IPS-18a (cell line): Measurements from ENCODE around the gene MFSD1.
"Not testable (repeated sequence)": the region's sequence is repeated elsewhere in the genome, so short reads cannot be mapped to it uniquely, and the experiment has no call there.

Source experiments
- H3K27ac ChIP-seq: one replicate; pipeline ENCODE4 v1.5.1; 2013; ENCODE audit warnings: low read length
- H3K27me3 ChIP-seq: one replicate; pipeline ENCODE4 v1.6.1; 2013; ENCODE audit warnings: mild to moderate bottlenecking, low read length; ENCODE audit not compliant: control insufficient read depth, insufficient read depth
- H3K36me3 ChIP-seq: one replicate; pipeline ENCODE4 v1.6.1; 2013; ENCODE audit warnings: low read depth, low read length; ENCODE audit not compliant: control insufficient read depth
- H3K4me1 ChIP-seq: one replicate; pipeline ENCODE4 v1.6.1; 2013; ENCODE audit warnings: low read depth, low read length; ENCODE audit not compliant: control insufficient read depth
- H3K4me3 ChIP-seq: one replicate; pipeline ENCODE4 v1.5.1; 2013; ENCODE audit warnings: low read length
- H3K9ac ChIP-seq: one replicate; pipeline ENCODE4 v1.6.1; 2013; ENCODE audit warnings: mild to moderate bottlenecking, low read length, moderate library complexity
- H3K9me3 ChIP-seq: one replicate; pipeline ENCODE4 v1.6.1; 2013; ENCODE audit warnings: low read depth, low read length; ENCODE audit not compliant: control insufficient read depth

Gene MFSD1

DNA sequence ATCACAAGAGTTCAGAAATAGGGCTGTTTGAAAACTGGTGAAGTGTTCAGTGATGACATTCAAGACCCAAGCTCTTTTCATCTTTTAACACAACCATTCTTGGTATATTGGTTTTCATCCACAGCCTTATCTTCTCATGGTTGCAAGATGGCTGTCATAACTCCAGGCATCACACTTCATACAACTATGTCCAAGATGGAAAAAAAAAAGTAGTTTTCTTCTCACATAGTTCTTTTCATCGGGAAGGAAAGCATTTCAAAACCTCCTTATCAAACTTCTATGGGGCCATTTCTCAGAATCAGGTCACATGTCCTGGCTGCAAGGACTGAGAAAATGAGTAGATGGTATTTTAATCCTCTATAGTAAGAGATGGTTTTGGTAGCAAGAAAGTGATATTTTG is 21.1 kb upstream of the MFSD1 start:
- H3K36me3 ChIP-seq, result no peaks in the 10 kb centered on the region
- H3K4me1 ChIP-seq, result no peaks in the 10 kb centered on the region
- H3K27me3 ChIP-seq, result no peaks in the 10 kb centered on the region
- H3K9me3 ChIP-seq, result no peaks in the 10 kb centered on the region
- no peak overlapping the region for H3K4me3 ChIP-seq
- no peak overlapping the region for H3K27ac ChIP-seq
- no peak overlapping the region for H3K9ac ChIP-seq

DNA sequence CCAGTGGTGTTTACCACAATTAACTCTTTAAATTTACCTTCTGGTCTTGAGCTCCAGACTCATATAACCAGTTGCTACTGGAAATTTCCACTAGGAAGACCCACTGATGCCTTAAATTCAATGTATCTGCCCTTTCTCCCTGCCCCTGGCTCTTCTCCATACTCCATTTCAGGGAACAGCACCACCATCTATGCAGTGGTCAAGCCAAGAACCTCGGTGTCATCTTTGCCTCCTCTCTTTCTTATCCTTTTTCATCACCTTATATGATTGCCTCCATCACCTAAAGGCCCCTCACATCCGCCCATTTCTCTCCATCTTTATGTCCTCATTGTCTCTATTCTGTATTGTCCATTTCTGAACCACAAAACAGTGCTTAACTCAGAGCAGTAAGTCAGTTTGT is 20.7 kb upstream of the MFSD1 start:
- H3K27me3 ChIP-seq, result no peaks in the 10 kb centered on the region
- H3K9ac ChIP-seq, result no peak overlapping the region
- no peaks in the 10 kb centered on the region for H3K4me1 ChIP-seq
- H3K9me3 ChIP-seq, result no peaks in the 10 kb centered on the region
- H3K27ac ChIP-seq, result no peak overlapping the region
- H3K36me3 ChIP-seq, result no peaks in the 10 kb centered on the region
- no peak overlapping the region for H3K4me3 ChIP-seq

DNA sequence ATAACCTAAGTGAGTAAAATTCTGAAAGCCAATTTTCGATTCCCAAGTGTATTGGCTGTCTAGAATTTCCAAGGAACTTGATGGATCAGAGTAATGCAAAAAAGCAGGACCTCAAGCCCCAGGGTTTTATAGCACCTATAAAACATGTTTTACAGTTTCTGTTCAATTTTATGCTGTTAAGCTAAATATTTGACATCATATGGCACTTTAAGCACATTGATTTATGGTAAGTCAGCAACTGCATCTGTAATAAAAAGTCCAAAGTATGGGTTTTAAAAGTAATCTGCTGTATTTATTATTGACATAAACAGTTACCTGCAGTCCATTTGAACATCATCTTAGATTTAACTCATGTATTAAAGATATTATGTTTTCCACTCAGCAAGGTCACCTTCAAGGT is 20.0 kb upstream of the MFSD1 start:
- no peaks in the 10 kb centered on the region for H3K36me3 ChIP-seq
- no peaks in the 10 kb centered on the region for H3K27me3 ChIP-seq
- no peak overlapping the region for H3K9ac ChIP-seq
- no peak overlapping the region for H3K4me3 ChIP-seq
- H3K27ac ChIP-seq, result no peak overlapping the region
- no peaks in the 10 kb centered on the region for H3K4me1 ChIP-seq
- no peaks in the 10 kb centered on the region for H3K9me3 ChIP-seq

DNA sequence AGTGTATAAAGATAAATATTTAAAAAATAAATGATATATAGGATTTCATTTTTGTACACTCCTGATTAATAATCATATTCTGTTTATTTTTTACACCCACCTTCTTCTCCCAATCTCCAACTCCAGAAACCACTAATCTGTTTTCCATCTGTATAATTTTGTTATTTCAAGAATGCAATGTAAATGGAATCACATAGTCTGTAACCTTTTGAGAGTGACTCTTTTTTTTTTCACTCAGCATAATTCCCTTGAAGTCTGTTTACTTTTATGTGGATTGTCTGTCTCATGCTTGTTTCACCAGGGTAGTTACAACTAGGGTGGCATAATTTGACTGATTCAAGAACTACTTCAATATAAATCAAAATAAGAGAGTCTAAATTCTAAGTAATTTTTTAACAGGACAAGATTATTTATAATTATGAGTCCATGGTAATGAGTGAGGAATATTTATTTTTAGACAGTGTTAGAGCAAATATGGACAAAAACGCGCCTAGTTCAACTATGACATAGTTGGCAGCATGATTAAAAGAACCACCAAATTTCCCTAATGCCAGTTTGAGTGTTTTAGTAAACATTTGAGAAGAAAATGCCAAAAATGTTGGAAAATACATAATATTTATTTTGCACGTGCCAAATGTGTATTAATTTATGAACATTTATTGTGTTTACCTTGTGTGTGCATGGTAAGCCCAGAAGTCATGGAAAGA is 19.4 kb upstream of the MFSD1 start:
- no peak overlapping the region for H3K27ac ChIP-seq
- H3K4me1 ChIP-seq, result no peaks in the 10 kb centered on the region
- no peaks in the 10 kb centered on the region for H3K36me3 ChIP-seq
- H3K27me3 ChIP-seq, result no peaks in the 10 kb centered on the region
- H3K9me3 ChIP-seq, result no peaks in the 10 kb centered on the region
- H3K4me3 ChIP-seq, result no peak overlapping the region
- H3K9ac ChIP-seq, result no peak overlapping the region

DNA sequence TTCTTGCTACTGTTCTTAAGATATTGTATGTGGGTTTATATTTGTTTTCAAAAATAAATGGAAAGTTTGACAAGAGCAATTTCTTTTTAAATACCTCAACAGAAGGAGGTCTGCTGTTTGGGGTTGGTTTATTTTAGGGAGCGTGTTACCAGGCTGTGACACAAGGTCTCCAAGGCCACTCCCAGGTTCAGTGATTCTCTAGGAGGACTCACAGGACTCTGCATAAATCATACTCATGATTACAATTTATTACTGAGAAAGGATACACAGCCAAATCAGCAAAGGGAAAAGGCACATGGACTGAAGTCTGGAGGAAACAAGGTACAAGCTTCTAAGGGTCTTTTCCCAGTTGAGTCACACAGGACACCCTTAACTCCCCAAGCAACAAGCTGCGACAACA is 18.8 kb upstream of the MFSD1 start:
- H3K4me1 ChIP-seq, result no peaks in the 10 kb centered on the region

DNA sequence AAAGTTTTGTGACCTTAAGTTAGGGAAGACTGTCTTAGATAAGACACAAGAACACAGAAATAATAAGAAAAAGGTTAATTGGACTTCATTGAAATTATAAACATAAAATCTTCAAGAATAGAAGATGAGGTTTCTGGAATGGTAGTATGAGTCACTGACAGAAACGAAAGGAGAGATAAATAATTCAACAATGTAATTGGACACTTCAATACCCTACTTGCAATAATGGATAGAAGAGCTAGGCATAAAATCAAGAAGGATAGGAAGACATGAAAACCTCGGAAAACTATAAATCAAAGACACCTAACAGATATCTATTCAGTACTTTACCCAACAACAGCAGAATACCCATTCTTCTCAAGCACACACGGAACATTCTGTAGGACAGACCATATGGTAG is 15.9 kb upstream of the MFSD1 start:
- Histone ChIP-seq H3K36me3 (no peaks in the 10 kb centered on the region), H3K4me1 (no peaks in the 10 kb centered on the region), H3K9me3 (no peaks in the 10 kb centered on the region), H3K27ac (no peak overlapping the region), H3K9ac (no peak overlapping the region), H3K27me3 (no peaks in the 10 kb centered on the region), H3K4me3 (no peak overlapping the region)

More for the DNA sequence above, 18.8 kb upstream of the MFSD1 start:
- Histone ChIP-seq H3K36me3 (no peaks in the 10 kb centered on the region), H3K4me3 (no peak overlapping the region), H3K27ac (no peak overlapping the region), H3K9me3 (no peaks in the 10 kb centered on the region), H3K27me3 (no peaks in the 10 kb centered on the region), H3K9ac (no peak overlapping the region)

DNA sequence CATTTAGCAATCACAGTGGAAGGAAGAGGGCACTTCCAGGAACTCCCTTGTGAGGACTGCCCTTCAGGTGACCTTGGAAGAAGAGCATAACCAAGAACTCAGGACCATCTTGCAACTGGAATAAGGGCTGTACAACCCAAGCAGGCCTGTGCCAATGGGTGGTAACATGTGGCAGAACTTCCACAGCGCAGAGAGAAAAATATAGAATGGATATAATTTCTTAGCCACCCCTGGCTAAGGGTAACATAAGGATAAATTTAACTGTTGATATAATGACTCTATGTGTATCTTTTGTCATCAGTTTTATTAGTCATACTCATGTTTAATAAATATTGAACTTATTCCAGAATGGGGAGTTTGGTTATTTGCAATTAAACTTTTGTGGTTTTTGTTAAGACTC is 13.4 kb upstream of the MFSD1 start:
- Histone ChIP-seq H3K4me3 (no peak overlapping the region), H3K27ac (no peak overlapping the region), H3K9ac (no peak overlapping the region), H3K27me3 (no peaks in the 10 kb centered on the region), H3K9me3 (no peaks in the 10 kb centered on the region), H3K4me1 (no peaks in the 10 kb centered on the region), H3K36me3 (no peaks in the 10 kb centered on the region)

DNA sequence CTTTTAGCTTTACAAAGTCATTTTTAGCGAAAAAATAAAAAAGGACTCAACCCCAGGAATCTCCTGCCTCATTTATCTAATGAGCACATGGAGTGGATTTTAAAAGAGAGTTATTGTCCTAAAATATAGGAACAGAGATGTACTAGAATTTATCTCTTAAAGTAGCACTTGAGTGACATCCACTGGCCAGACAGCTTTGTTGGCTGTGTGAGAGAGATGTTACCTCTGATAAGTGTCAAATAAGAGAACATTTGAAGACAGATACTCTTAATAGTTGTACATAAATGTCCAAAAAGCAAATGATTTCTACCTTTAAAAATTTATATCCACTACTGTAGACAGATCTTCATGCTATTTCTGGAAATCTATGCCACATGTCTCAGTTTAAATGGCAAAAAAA is 12.3 kb upstream of the MFSD1 start:
- no peak overlapping the region for H3K9ac ChIP-seq
- H3K4me1 ChIP-seq, result no peaks in the 10 kb centered on the region
- H3K4me3 ChIP-seq, result no peak overlapping the region
- no peak overlapping the region for H3K27ac ChIP-seq
- no peaks in the 10 kb centered on the region for H3K27me3 ChIP-seq
- no peaks in the 10 kb centered on the region for H3K36me3 ChIP-seq
- no peaks in the 10 kb centered on the region for H3K9me3 ChIP-seq

DNA sequence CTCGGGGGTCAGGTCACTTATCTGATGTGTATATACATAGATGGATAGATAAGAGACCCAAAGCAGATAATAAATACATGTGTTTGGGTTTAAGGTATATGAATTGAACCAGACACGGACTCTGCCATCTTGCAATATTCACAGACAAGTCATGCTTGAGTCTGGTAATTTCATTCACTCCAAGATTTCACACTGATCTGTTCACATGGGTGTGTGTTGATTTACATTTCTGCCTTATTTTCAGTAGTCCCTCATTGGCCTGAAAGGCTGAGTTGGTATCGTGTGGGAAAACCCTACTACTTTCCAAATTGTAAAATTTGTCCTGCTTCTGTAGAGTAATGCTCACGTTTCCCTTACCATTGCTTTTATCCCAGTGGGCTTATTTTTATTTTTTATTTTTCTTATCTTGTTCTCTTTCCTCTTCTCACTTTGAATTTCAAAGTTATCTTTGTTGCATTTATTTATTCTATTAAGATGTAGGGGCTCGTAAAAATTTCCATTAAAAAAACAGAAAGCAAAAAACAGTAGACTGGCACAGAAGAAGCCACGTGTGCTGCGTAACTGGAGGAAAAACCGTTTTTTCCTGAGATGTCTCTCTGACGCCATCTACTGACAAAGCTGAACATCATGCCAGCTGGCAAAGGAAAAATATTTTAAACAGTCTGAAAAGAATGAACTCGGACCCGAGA is 10.8 kb upstream of the MFSD1 start:
- H3K27me3 ChIP-seq, result no peaks in the 10 kb centered on the region
- H3K4me1 ChIP-seq, result no peaks in the 10 kb centered on the region
- H3K27ac ChIP-seq, result no peak overlapping the region
- H3K9me3 ChIP-seq, result no peaks in the 10 kb centered on the region
- H3K4me3 ChIP-seq, result no peak overlapping the region
- no peaks in the 10 kb centered on the region for H3K36me3 ChIP-seq
- no peak overlapping the region for H3K9ac ChIP-seq

DNA sequence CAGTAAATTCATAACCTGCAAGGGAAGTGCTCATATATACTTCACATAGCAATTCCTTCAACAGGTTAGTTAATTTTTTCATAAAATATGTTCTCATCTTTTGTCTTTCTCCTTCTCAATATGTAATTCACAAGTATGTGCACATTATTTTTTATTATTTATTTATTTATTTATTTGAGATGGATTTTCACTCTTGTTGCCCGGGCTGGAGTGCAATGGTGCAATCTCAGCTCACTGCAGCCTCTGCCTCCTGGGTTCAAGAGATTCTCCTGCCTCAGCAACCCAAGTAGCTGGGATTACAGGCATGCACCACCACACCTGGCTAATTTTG is 10.3 kb upstream of the MFSD1 start:
- H3K9ac ChIP-seq, H3K27me3 ChIP-seq, H3K9me3 ChIP-seq, H3K4me3 ChIP-seq, H3K36me3 ChIP-seq, H3K4me1 ChIP-seq, H3K27ac ChIP-seq: not testable (repeated sequence)

DNA sequence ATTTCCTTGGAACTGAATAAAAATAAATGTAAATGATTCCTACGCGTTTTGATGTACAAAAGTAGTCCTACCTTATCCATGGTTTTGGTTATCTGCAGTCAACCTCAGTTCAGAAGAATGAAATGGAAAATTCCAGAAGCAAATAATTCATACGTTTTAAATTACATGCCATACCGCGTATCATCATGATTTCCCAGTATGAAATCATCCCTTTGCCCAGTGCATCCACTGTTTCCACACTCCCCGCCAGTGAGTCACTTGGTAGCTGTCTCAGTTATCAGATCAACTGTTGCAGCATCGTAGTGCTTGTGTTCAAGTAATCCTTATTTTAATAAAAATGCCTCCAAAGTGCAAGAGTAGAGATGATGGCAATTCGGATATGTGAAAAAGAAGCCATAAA is 9.1 kb upstream of the MFSD1 start:
- Histone ChIP-seq H3K36me3 (no peaks in the 10 kb centered on the region), H3K27ac (no peak overlapping the region), H3K9ac (no peak overlapping the region), H3K27me3 (no peaks in the 10 kb centered on the region), H3K4me1 (no peaks in the 10 kb centered on the region), H3K4me3 (no peak overlapping the region), H3K9me3 (no peaks in the 10 kb centered on the region)

DNA sequence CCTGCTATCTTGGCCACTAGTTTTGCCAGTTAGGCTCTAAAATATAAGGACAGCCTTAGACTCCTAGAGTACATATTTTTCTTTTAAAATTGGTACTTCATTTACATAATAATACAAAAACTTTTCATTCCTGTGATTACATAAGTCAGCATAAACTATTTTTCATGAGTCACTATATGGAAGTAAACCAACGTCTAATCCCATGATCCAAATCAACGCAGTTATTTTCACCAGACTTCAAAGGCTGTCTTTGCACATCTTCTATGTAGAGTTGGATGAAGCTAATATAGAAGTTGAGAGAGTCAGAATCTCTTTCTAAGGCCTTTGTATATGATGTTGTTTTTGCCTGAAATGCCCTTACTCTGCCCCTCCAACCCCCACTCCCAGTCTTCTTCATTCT is 7.6 kb upstream of the MFSD1 start:
- Histone ChIP-seq H3K9me3 (no peaks in the 10 kb centered on the region), H3K4me1 (no peaks in the 10 kb centered on the region), H3K36me3 (no peaks in the 10 kb centered on the region), H3K9ac (no peak overlapping the region), H3K4me3 (no peak overlapping the region), H3K27me3 (peaks cover 10% of the 10 kb centered on the region), H3K27ac (no peak overlapping the region)
